ENCODE measurements around the gene CCDC174.

Gene CCDC174

GRCh38 chr3:14627815-14628214 lies 23.7 kb upstream of the CCDC174 start:
- no peak for DNase-seq

- no peak for DNase-seq
Observed at GRCh38 chr3:14628406-14628805, 23.2 kb upstream of the CCDC174 start.

- DNase-seq: no peak
Observed at GRCh38 chr3:14630404-14631100, 21.0 kb upstream of the CCDC174 start.

GRCh38 chr3:14631101-14631497 lies 20.5 kb upstream of the CCDC174 start:
- no peak for DNase-seq

GRCh38 chr3:14631687-14632441 lies 19.7 kb upstream of the CCDC174 start:
- no peak for DNase-seq

GRCh38 chr3:14632442-14632930 lies 19.1 kb upstream of the CCDC174 start:
- no peak for DNase-seq

GRCh38 chr3:14633417-14633816 lies 18.1 kb upstream of the CCDC174 start:
- DNase-seq: no peak

GRCh38 chr3:14633819-14634424 lies 17.6 kb upstream of the CCDC174 start:
- DNase-seq: peak; percentile 38

- DNase-seq: peak; percentile 63
Observed at GRCh38 chr3:14634763-14635400, 16.7 kb upstream of the CCDC174 start.

GRCh38 chr3:14636496-14637087 lies 15.0 kb upstream of the CCDC174 start:
- DNase-seq: no peak

GRCh38 chr3:14640157-14640562 lies 11.4 kb upstream of the CCDC174 start:
- DNase-seq: no peak

GRCh38 chr3:14640734-14641133 lies 10.8 kb upstream of the CCDC174 start:
- DNase-seq: no peak

- no peak for DNase-seq
Observed at GRCh38 chr3:14641346-14641745, 10.2 kb upstream of the CCDC174 start.

- DNase-seq: no peak
Observed at GRCh38 chr3:14645453-14645852, 6.1 kb upstream of the CCDC174 start.

GRCh38 chr3:14646131-14646573 lies 5.4 kb upstream of the CCDC174 start:
- no peak for DNase-seq

GRCh38 chr3:14646589-14647413 lies 4.8 kb upstream of the CCDC174 start:
- no peak for DNase-seq

GRCh38 chr3:14647976-14648955 lies 3.3 kb upstream of the CCDC174 start:
- no peak for DNase-seq

- no peak for DNase-seq
Observed at GRCh38 chr3:14649466-14649865, 2.1 kb upstream of the CCDC174 start.

GRCh38 chr3:14650193-14650592 lies 1.4 kb upstream of the CCDC174 start:
- DNase-seq: no peak

GRCh38 chr3:14652360-14652907 lies 872 bp downstream of the CCDC174 start:
- peak; percentile 41 for DNase-seq
